GM18505 (cell line): ENCODE data around the gene MPDU1.

Experiments
- ATAC-seq: cut with Tn5 transposase; IDR thresholded peaks from one replicate; pipeline ENCODE4 v1.9.1; 2021; ENCODE audit not compliant: unreplicated experiment
- POLR2A ChIP-seq: IDR thresholded peaks from 4 replicates; pipeline ENCODE4 v1.6.1; 2011; ENCODE audit warnings: borderline replicate concordance; ENCODE audit not compliant: insufficient read depth, insufficient read length; ENCODE audit errors: extremely low read depth

Gene MPDU1

GRCh38 chr17:7583253-7584109 lies at the start of gene MPDU1:
Gene MPDU1 (plus strand): TSS chr17:7583852. CDS start chr17:7583863, 11 bp downstream.
- ATAC-seq: peak; percentile 57
- peak; percentile 98 for TF ChIP-seq POLR2A

- no peak for TF ChIP-seq POLR2A
- no peak for ATAC-seq
Observed at GRCh38 chr17:7538050-7538449, 45.6 kb upstream of the MPDU1 start.

GRCh38 chr17:7538891-7539545 lies 44.6 kb upstream of the MPDU1 start:
- TF ChIP-seq POLR2A: no peak
- no peak for ATAC-seq

GRCh38 chr17:7541074-7541621 lies 42.5 kb upstream of the MPDU1 start:
- ATAC-seq: no peak

DNA sequence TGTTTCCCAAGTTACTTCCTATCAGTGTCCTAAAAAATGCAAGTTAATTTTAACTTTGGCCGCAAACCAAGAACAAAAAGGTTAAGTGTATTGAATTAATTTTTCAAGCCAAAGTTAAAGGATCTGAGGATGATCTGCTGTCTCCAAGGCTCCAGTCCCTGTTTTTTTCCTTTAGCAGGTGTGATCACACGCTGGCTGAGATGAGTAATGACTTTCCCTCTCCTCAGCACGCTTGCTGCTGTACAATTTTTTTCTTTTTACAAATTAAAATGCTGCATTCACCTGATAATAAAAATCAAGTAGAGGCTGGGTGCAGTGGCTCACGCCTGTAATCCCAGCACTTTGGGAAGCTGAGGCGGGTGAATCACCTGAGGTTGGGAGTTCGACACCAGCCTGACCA lies 38.7 kb upstream of the MPDU1 start:
- no peak for ATAC-seq
- TF ChIP-seq POLR2A: no peak

More at GRCh38 chr17:7541074-7541621, 42.5 kb upstream of the MPDU1 start:
- TF ChIP-seq POLR2A: no peak

DNA sequence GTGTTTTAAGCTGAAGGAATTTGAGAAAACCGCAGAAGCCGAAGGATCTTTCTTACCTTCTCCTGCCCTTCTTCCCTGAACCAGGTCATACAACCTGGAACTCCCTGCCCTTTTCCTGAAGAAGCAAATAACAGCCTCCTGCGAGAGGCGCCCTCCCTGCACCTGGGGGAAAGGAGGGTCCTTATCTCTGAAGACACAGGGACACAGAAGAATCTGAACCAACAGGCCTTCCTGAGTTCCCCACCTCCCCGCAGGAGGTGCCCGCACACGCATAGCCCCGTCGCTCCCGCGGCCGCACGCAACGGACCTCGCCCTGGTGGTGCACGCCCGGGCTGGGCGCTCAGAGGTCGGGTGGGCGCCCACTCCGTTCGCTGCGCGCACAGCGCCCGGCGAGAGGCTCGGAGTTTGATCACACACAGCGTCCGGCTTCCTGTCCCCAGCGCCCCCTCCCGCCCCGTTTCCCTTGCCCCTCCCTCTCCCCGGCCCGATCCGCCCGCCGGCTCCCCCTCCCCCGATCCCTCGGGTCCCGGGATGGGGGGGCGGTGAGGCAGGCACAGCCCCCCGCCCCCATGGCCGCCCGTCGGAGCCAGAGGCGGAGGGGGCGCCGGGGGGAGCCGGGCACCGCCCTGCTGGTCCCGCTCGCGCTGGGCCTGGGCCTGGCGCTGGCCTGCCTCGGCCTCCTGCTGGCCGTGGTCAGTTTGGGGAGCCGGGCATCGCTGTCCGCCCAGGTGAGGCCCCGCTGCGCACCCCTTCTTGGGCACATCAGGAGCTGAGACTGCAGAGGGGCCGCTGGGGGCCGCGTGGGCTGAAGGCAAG lies 34.9 kb upstream of the MPDU1 start, which contains the start of gene TNFSF12:
TNFSF12 (plus strand) TSS at position 474 of the 816 bp plus-strand sequence; CDS start at position 570, 96 bp downstream.
- peak; percentile 61 for TF ChIP-seq POLR2A
- no peak for ATAC-seq

GRCh38 chr17:7549401-7550055 lies 34.1 kb upstream of the MPDU1 start:
- ATAC-seq: no peak
- TF ChIP-seq POLR2A: no peak

DNA sequence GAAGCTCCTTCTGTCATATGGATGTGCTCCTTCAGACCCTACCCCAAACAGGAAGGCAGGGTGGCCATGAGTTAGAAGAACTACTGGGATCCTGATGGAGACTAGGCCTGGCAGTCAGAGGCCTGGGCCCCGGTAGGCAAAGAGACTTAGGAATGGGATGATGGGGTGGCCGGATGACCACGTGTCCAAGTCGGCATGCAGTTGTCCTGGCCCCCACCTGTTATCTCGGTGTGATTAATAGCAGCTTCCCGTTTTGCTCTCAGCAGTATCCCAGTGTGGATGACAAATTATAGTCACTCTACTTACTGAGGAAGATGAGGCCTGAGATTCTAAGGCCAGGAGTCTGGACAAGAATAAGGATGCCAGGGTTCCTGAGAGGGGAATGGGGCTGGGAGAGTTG lies 33.3 kb upstream of the MPDU1 start:
- TF ChIP-seq POLR2A: no peak
- no peak for ATAC-seq

DNA sequence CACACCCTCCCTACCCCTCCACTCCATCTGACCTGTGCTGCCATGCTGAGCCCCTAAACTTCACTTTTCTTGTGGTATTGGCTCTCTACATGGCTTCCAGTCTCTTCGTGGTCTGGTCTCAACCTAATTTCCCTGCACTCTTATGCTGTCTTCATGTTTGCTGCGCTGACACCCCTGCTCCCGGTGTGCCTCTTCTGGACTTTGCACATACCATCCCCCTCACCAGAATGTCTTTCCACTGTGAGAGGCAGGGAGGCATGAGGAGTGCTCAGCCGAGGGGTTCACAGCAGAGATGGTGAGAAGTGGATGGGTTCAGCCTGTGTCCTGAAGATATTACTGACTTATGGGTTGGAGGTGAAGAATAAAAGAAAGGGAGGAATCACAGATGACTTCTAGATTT lies 32.3 kb upstream of the MPDU1 start:
- no peak for ATAC-seq
- no peak for TF ChIP-seq POLR2A

DNA sequence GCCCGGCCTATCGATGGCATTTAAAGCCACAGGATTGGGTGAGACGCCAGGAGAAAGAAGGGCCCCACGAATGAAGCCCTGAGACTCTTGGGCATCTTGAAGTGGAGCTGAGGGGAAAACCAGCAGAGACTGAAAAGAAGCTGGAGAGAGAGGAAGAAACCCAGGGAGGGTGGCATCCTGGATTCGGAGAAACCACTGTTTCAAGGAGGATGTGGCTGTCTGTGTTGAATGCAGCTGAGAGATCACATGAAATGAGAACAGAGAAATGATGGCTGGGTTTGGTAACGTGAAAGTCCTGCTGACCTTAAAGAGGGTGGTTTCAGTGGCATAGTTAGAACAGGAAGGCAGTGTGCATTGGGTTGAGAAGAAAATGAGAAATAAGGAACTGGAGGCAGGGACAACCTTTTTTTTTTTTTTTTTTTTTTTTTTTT lies 31.0 kb upstream of the MPDU1 start:
- no peak for TF ChIP-seq POLR2A
- peak; percentile 48 for ATAC-seq

GRCh38 chr17:7553356-7553755 lies 30.3 kb upstream of the MPDU1 start:
- TF ChIP-seq POLR2A: no peak
- ATAC-seq: no peak

GRCh38 chr17:7555320-7555948 lies 28.2 kb upstream of the MPDU1 start:
- ATAC-seq: no peak
- no peak for TF ChIP-seq POLR2A
